ENCODE results near the gene ANKS1B.
"Not testable (repeated sequence)": the region's sequence is repeated elsewhere in the genome, so short reads cannot be mapped to it uniquely, and the experiment has no call there.

Gene ANKS1B

DNA sequence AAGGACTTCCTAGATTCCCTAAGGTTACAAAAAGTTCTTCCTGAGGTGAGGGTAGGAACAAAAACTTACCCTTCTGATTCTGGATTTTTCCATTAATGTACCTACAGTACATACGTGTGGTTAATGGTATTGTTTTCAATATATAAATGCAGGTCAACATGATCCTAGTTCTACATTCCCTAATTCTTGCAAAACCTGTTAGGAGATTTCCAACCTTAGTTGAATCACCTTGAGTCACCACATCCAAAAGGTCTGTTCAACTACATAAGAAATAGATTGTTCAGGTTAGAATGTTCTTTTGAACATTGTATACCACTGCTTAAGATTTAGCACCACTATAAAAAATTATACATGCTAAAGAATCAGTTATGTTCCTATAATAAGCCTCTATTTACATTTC is 218.3 kb downstream of the ANKS1B start:
- in situ Hi-C loops (cut with HindIII; ENCODE audit: low pct_unique_long_range_greater_than_20kb, low sequenced_read_pairs) = no loop called here
- DNase-seq (ENCODE audit: low read depth in 1 of 2, low spot score in 1 of 2) = peak in 1 of 2 experiments; percentile 66

DNA sequence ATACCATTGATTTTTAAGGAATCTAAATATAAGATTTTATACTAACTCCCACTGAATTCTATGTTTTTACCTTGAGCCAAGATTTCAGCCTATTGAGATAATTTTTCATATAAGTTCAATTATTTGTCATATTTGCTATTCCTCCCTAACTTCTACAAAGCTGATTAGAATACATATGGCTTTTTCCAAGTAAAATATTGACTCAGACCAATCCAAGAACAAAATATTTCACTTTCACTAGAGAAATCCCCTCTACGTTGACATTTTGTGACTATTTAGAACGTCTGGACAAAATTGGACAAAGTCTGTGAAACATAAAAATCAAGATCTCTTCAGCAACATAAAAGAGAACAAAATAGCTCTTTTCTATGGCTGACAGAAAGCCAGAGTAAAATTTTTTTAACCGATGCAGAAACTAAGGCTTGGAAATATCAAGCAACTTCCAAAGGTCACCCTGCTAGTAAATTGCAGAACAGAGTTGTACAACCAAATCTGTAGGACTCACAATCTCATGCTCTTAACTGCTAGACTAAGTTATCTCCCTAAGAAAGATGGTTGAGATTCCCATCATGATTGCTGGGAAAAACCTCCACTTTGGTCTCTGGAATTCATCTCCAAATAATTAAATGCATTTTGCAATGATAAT is 219.1 kb downstream of the ANKS1B start:
- in situ Hi-C loops (cut with HindIII; ENCODE audit: low pct_unique_long_range_greater_than_20kb, low sequenced_read_pairs) = no loop called here
- no peak for TF ChIP-seq JUND (IDR thresholded peaks at IDR 0.05; ENCODE audit: low read depth)
- DNase-seq (ENCODE audit: low read depth in 1 of 2, low spot score in 1 of 2) = no peak

More for the DNA sequence above, 218.3 kb downstream of the ANKS1B start:
- no peak for TF ChIP-seq JUND (IDR thresholded peaks at IDR 0.05; ENCODE audit: low read depth)

DNA sequence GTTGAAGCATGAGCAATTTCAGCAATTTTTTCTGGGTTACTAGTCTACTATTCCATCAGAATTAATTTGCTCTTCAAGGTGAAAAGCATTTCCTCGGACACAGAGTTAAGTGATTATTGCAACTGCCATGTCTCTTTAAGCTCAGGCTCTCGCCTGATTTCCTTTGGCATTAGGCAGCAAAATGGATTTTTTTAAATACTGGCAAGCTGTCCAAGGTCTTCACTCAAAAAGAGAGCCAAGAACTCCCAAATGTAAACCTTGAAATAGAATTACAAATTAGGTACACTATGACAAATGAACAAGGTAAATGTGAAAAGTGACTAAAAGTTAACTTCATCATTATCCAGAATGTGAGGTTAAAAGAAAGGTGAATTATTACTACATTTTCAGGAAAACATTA is 225.3 kb downstream of the ANKS1B start:
- in situ Hi-C loops (cut with HindIII; ENCODE audit: low pct_unique_long_range_greater_than_20kb, low sequenced_read_pairs) = no loop called here
- DNase-seq (ENCODE audit: low read depth in 1 of 2, low spot score in 1 of 2) = no peak
- no peak for TF ChIP-seq JUND (IDR thresholded peaks at IDR 0.05; ENCODE audit: low read depth)

DNA sequence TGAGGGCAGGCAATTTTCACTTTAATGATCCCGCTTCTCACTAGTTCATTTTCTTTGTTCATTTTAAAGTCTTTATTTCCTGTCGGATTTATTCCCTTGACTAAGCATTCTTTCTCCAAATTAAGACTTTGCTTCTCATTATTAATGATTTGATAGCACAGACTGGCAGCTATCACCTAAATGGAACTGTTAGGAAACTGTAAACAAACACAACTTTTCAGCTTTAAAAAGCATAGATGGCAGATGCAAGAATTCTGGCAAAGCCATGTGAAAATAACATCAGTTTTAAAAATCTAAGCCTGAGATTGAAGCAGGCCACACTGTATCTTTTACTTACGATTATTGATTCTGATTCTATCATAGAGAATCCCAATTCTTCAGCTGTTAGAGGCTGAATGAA is 225.7 kb downstream of the ANKS1B start:
- DNase-seq (ENCODE audit: low read depth in 1 of 2, low spot score in 1 of 2) = no peak
- no peak for TF ChIP-seq JUND (IDR thresholded peaks at IDR 0.05; ENCODE audit: low read depth)
- in situ Hi-C loops (cut with HindIII; ENCODE audit: low pct_unique_long_range_greater_than_20kb, low sequenced_read_pairs) = no loop called here

DNA sequence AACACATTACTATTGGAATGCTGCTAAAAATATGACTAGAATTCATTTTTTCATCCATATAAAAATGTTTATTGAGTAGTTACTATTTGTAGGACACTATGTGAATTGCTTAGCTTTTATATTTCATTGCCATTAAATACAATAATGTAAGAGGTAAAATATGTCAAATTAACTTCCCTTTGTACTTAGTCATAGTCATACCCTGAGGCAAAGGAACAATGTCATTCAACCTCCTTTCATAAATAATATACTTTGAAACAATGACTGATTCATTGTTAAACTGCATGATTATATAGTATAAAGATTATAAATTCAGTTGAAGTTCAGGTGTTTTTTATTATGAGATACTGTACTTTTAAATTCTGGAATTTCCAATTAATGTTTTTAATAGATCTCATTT is 232.0 kb downstream of the ANKS1B start:
- DNase-seq (ENCODE audit: low read depth in 1 of 2, low spot score in 1 of 2) = no peak
- no peak for TF ChIP-seq JUND (IDR thresholded peaks at IDR 0.05; ENCODE audit: low read depth)
- in situ Hi-C loops (cut with HindIII; ENCODE audit: low pct_unique_long_range_greater_than_20kb, low sequenced_read_pairs) = no loop called here

DNA sequence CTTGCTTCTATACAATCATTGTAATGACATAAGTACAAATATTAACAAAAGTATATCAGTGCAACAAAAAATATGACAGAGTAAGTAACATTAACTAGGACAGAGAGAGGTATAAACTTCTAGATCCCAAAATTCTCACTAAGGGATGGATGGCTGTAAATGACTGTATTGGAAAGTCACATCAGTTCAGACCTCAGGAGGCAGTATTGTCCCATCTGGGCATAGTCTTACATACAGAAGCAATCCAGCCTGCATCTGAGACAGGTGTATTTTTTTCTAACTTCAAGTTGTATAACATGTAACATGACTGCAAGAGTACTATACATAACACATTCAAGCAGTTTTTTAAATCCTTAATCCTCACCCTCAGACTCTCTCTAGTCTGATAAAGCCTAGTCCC is 238.2 kb downstream of the ANKS1B start:
- peak in 1 of 2 experiments; percentile 26 for DNase-seq (ENCODE audit: low read depth in 1 of 2, low spot score in 1 of 2)
- TF ChIP-seq JUND (IDR thresholded peaks at IDR 0.05; ENCODE audit: low read depth) = no peak
- in situ Hi-C loops (cut with HindIII; ENCODE audit: low pct_unique_long_range_greater_than_20kb, low sequenced_read_pairs) = no loop called here

DNA sequence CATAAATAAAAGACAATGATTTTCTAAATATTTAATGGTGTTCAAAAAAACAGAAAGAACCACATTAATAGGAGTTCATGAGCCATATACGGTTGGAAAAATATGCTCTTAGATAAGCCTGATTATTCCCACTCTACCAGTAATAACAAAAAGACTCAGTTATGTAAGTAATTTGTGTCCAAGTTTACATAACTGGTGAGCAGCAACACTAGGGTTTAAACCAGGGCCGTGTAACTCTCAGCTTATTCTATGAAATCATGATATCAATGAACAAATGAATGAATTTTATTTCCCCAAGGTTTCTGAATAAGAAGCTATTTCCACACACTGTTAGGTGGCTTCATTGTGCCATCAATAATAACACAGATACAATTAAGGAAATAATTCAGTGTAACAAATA is 238.8 kb downstream of the ANKS1B start:
- no peak for TF ChIP-seq JUND (IDR thresholded peaks at IDR 0.05; ENCODE audit: low read depth)
- no peak for DNase-seq (ENCODE audit: low read depth in 1 of 2, low spot score in 1 of 2)
- in situ Hi-C loops (cut with HindIII; ENCODE audit: low pct_unique_long_range_greater_than_20kb, low sequenced_read_pairs) = no loop called here

DNA sequence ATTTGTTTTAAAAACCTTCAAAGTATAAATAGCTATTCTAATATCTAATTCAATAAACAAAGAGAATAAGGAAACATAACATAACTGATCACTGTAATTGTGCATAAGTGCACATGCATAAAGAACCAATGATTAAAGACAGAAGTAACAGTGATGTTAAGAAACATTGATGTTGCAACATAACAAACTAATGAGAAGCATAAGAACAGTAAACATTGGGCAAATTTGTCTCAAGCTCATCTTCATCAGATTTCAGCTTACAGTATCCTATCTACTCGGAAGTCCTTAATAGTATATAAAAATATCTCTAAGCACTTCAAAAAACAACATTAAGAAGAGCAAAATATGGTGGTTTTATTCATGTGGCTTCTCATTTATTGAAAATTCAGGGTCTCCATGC is 239.6 kb downstream of the ANKS1B start:
- TF ChIP-seq JUND (IDR thresholded peaks at IDR 0.05; ENCODE audit: low read depth) = no peak
- no peak for DNase-seq (ENCODE audit: low read depth in 1 of 2, low spot score in 1 of 2)
- in situ Hi-C loops (cut with HindIII; ENCODE audit: low pct_unique_long_range_greater_than_20kb, low sequenced_read_pairs) = no loop called here

DNA sequence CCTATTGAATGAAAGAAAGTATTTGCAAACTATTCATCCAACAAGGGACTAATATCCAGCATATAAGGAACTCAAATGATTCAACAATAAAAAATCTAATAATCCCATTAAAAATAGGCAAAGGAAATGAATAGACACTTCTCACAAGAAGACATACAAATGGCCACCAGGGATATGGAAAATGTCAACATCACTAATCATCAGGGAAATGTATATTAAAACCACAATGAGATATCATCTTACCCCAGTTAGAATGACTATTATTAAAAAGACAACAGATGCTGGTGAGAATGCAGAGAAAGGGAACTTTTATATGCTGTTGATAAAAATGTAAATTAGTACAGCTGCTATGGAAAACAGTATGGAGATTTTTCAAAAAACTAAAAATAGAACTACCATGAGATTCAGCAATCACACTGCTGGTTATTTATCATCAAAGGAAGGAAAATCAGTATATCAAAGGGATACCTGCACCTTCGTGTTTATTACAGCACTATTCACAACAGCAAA is 247.9 kb downstream of the ANKS1B start:
- no peak for DNase-seq (ENCODE audit: low read depth in 1 of 2, low spot score in 1 of 2)
- TF ChIP-seq JUND (IDR thresholded peaks at IDR 0.05; ENCODE audit: low read depth) = no peak
- in situ Hi-C loops (cut with HindIII; ENCODE audit: low pct_unique_long_range_greater_than_20kb, low sequenced_read_pairs) = no loop called here

DNA sequence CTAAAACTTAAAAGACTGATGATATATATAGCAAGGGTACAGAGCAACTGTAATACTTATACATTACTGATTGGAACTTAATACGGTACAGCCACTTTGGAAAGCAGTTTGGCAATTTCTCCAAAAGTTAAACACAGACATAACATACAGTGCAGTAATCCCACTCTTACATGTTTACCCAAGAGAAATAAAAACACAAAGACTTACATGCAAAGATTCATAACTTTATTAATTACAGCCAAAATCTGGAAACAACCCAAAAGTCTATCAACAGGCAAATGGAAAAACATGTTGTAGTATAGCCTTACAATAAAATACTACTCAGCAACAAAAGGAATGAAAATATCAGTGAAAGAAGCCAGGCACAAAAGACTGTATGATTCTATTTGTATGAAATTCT is 252.6 kb downstream of the ANKS1B start:
- in situ Hi-C loops (cut with HindIII; ENCODE audit: low pct_unique_long_range_greater_than_20kb, low sequenced_read_pairs) = no loop called here
- TF ChIP-seq JUND (IDR thresholded peaks at IDR 0.05; ENCODE audit: low read depth) = no peak
- no peak for DNase-seq (ENCODE audit: low read depth in 1 of 2, low spot score in 1 of 2)

DNA sequence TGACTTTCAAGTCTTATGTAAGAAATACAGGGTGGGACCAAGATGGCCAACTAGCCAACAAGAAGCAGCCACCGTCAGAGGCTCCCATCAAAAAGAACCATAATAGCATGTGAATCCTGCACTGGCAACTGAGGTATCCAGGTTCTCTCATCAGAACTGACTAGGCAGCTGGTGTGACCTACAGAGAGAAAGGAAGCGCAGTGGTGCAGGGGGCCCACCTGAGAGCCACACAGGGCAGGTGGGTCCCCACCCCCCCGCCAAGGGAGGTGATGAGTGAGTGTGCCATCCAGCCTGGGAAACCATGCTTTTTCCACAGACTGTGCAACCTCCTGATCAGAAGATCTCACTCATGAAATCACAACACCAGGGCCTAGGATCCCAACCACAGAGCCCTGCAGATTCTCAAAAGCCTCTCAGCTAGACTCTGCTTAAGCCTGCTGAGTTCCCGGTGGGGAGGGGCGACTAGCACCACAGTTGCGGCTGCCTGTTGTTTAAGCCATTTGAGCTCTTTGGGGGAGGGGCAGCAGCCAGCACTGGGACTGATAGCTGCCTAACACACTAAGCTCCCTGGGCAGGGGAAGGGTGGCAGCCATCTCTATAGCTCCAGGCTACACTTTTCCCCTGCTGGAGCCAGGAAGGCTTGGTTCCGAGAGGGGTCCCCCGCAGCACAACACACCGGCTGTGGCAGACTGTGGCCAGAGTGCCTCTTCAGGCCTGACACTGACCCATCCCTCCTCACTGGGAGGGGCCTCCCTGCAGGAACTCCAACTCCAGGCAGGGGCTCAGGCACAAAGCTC is 261.8 kb downstream of the ANKS1B start:
- in situ Hi-C loops (cut with HindIII; ENCODE audit: low pct_unique_long_range_greater_than_20kb, low sequenced_read_pairs) = no loop called here
- no peak for TF ChIP-seq JUND (IDR thresholded peaks at IDR 0.05; ENCODE audit: low read depth)
- DNase-seq (ENCODE audit: low read depth in 1 of 2, low spot score in 1 of 2) = no peak

DNA sequence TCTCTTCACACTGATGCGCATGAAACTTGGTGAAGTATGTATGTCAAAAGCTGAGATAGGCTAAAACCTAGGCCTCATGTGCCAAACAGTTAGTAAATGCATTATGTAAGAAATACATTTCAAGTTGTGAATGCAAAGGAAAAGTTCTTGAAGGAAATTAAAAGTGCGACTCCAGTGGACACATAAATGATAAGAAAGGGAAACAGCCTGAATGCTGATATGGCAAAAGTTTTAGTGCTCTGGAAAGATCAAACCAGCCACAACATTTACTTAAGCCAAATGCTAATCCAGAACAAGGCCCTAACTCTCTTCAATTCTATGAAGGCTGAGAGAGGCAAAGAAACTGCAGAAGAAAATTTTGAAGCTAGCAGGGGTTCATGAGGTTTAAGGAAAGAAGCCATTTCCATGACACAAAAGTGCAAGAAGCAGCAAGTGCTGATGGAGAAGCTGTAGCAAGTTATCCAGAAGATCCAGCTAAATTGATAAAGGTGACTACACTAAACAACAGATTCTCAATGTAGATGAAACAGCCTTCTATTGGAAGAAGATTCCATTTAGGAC is 262.9 kb downstream of the ANKS1B start:
- no peak for TF ChIP-seq JUND (IDR thresholded peaks at IDR 0.05; ENCODE audit: low read depth)
- no peak for DNase-seq (ENCODE audit: low read depth in 1 of 2, low spot score in 1 of 2)
- in situ Hi-C loops (cut with HindIII; ENCODE audit: low pct_unique_long_range_greater_than_20kb, low sequenced_read_pairs) = no loop called here

DNA sequence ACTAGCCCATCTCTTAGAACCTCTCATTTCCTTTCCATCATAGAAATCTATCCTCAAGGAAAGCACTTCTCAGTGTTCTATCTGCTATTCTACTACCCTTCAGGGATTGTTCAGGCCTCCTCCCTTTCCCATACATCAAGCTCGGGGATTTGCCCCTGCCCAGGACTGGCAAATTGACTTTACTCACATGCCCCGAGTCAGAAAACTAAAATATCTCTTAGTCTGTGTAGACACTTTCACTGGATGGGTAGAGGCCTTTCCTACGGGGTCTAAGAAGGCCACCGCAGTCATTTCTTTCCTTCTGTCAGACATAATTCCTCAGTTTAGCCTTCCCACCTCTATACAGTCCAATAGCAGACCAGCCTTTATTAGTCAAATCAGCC is 264.7 kb downstream of the ANKS1B start:
- in situ Hi-C loops (cut with HindIII; ENCODE audit: low pct_unique_long_range_greater_than_20kb, low sequenced_read_pairs); DNase-seq (ENCODE audit: low read depth in 1 of 2, low spot score in 1 of 2): not testable (repeated sequence)

DNA sequence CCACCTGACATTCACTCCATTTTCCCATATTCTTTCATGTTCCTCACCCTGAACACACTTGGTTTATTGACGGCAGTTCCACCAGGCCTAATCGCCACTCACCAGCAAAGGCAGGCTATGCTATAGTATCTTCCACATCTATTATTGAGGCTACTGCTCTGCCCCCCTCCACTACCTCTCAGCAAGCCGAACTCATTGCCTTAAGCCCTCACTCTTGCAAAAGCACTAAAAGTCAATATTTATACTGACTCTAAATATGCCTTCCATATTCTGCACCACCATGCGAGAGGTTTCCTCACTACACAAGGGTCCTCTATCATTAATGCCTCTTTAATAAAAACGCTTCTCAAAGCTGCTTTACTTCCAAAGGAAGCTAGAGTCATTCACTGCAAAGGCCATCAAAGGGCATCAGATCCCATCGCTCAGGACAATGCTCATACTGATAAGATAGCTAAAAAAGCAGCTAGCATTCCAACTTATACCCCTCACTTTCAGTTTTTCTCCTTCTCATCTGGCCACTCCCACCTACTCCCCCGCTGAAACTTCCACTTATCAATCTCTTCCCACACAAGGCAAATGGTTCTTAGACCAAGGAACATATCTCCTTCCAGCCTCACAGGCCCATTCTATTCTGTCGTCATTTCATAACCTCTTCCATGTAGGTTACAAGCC is 265.2 kb downstream of the ANKS1B start:
- in situ Hi-C loops (cut with HindIII; ENCODE audit: low pct_unique_long_range_greater_than_20kb, low sequenced_read_pairs); DNase-seq (ENCODE audit: low read depth in 1 of 2, low spot score in 1 of 2): not testable (repeated sequence)

DNA sequence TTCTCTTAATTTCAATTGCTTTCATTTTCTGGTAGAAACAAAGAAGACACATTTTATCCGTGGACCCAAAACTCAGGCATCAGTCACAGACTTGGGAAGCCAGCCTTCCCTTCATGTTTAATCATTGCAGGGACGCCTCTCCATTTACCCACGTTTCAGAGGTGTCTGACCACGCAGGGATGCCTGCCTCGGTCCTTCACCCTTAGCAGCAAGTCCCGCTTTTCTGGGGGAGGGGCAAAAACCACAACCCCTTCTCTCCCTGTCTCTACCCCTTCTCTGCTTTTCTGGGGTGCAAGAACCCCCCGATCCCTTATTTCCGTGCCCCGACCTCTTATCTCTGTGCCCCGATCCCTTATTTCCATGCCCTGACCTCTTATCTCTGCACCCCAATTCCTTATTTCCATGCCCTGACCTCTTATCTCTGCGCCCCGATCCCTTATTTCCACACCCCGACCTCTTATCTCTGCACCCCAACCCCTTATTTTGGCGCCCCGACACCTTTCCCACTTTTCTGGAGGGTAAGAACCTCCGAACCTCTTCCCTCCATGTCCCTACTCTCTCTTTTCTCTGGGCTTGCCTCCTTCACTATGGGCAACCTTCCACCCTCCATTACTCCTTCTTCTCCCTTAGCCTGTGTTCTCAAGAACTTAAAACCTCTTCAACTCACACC is 268.8 kb downstream of the ANKS1B start:
- in situ Hi-C loops (cut with HindIII; ENCODE audit: low pct_unique_long_range_greater_than_20kb, low sequenced_read_pairs); DNase-seq (ENCODE audit: low read depth in 1 of 2, low spot score in 1 of 2): not testable (repeated sequence)

DNA sequence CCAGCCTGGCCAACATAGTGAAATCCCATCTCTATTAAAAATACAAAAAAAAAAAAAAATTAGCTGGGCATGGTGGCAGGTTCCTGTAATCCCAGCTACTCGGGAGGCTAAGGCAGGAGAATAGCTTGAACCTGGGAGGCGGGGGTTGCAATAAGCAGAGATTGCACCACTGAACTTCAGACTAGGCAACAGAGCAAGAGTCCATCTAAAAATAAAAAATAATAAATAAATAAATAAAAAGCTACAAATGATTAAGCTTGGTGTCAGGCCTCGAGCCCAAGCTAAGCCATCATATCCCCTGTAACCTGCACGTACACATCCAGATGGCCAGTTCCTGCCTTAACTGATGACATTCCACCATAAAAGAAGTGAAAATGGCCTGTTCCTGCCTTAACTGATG is 269.8 kb downstream of the ANKS1B start:
- in situ Hi-C loops (cut with HindIII; ENCODE audit: low pct_unique_long_range_greater_than_20kb, low sequenced_read_pairs); DNase-seq (ENCODE audit: low read depth in 1 of 2, low spot score in 1 of 2): not testable (repeated sequence)
